GM18517 (cell line): ENCODE data around the gene HCFC1R1.

Source experiments
- ATAC-seq: cut with Tn5 transposase; IDR thresholded peaks from one replicate; pipeline ENCODE4 v1.9.1; 2021; ENCODE audit warnings: mild to moderate bottlenecking, moderate library complexity; ENCODE audit not compliant: unreplicated experiment

The HCFC1R1 gene

DNA sequence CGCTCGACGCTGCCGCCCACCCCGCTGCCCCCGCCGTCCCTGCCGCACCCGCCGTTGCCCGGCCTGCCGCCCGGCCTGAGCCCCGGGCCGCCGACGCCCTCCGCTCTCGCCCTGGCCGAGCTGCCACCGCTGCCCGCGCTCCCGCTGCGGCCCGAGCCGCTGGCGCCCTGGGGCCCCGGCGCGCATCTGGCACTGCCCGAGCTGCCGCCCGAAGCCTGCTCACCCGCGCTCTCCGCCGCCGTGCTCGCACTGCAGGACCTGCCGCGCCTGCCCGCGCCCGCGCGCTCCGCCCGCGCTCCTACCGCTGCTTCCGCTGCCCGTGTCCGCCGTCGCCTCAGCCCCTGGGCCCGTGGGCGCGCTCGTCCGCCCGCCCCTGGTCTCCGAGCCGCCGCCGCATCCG lies 19.4 kb downstream of the HCFC1R1 start:
- ATAC-seq, result peak; percentile 8

DNA sequence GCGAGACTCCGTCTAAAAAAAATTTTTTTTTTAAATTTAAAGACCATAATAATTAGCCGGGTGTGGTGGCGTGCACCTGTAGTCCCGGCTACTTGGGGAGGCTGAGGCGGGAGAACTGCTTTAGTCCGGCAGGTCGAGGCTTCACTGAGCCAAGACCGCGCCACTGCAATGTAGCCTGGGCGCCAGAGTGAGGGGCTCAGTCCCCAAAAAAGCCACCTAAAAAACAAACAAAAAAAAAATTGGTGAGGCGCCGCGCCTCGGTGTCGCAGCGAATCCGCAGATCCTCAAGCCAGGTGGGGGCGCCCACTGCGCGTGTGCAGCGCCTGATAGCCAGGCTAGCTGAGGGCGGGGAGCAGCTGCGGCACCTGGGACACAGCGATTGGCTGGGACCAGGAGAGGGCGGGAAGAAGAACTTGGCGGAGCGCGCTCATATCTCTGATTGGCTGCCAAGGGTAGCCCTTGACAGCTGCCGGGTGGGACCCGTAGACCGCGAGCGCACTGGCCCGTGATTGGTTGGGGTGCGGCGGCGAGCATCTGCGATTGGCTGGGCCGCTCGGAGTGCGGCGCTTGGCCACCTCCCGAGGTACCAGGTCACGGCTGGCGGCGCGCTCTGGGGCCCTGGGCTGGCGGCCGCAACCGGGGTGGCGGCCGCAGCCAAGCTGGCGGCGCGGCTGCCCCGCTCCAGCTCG lies 20.0 kb downstream of the HCFC1R1 start:
- ATAC-seq, result peak; percentile 94

DNA sequence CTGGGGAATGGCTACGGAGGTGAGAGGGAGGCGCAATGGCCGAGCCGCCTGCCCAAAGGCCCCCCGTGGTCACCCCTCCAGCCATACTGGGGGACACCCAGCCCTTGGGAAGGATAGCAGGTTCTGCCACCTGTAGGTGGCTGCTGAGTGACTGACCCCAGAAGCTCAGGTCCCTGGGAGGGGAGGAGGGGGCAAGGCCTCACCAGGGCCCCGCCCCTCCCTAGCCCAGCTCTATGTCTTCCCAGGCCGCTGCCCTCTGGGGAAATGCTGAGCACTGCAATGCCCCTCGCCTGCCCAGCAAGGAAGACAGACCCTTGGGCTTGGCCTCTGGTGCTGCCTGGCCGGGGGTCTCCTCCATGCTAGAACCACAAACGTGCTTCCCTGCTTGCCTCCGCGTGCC lies 22.4 kb downstream of the HCFC1R1 start:
- no peak for ATAC-seq

DNA sequence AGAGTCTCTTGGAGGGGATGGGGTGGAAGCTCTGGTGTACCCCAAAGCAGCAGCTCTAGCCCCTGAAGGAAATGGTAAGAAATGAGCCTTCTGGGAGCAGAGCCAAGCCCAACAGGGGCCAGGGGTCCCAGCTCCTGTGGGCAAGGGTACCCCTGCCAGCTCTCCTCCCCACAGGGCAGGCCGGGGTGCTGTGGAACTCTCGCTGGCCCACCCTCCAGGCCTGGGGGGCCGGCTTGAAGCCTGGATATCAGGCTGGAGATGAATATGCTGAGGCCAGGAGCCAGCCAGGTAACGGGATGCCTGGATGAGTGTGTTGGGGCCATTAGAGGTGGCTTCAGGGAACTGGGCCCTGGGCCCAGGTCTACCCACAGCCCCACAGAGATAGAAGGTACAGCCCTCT lies 23.2 kb downstream of the HCFC1R1 start:
- ATAC-seq, result no peak

DNA sequence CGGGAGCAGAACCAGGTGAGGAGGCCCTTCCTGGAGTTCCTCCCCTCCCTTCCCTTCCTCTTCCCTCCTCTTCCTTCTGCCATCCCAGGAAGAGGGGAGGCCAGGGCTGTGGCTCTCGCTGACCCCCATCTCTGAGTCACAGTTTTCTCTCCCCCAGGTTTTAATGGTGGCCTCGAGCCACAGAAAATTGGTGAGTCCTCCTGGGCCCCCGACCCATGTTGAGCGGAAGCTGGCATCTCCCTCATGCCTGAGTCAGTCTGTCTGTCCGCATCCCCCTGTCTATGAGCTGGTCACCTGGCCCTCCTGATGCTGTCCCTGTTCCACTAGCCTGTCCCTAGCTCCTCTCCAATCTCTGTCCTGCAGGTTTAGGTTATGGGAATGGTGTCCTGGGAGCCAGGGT lies 23.8 kb downstream of the HCFC1R1 start:
- no peak for ATAC-seq

DNA sequence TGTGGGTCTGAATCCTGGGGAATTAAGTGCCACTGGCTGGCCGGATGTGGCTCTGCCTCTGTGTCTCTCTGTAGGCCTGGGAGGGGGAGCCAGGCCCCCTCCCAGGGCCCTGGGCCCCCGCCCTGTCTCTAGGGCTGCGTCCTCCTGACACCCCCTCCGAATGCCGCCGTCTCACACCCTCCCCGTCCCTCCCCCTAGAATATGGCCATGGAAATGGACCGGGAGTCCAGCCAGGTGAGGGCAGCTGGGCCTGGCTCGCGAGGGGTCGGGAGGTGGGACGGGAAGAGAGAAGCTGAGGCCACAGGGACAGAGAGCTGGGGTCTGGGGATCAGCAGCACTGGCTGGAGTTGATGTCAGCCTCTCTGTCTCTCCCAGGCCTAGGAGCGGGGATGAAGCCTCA lies 27.4 kb downstream of the HCFC1R1 start:
- ATAC-seq, result no peak

DNA sequence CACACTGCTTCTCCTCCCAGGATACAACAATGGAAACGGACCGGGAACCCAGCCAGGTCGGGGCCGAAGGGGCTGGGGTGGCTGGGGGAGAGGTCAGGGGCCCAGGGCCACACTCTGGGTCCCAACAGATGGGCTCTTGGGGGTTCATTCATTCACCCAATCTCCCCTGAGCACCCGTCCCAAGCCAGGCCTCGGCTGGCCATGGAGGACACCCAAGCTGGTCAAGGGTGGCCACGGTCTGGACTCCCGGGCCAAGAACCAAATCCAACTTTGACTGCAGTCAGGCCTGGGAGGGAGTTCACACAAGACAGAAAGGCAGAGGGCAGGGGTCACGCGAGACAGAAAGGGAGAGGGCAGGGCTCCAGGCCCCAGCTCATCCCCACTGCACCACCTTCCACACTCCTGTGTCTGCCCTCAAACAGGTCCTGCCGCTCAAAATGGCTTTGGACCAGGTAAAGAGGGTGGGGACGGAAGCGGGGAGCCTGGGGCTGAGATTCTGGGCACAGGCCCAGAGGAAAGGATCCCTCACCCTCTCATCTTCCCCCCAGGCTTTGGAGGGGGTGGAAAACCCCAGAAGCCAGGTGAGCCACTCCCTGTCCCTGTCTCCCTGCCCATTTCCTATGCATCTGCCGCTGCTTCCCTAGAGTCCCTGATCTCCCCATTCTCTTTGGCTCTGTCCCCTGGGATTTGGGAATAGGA lies 31.2 kb downstream of the HCFC1R1 start:
- no peak for ATAC-seq

DNA sequence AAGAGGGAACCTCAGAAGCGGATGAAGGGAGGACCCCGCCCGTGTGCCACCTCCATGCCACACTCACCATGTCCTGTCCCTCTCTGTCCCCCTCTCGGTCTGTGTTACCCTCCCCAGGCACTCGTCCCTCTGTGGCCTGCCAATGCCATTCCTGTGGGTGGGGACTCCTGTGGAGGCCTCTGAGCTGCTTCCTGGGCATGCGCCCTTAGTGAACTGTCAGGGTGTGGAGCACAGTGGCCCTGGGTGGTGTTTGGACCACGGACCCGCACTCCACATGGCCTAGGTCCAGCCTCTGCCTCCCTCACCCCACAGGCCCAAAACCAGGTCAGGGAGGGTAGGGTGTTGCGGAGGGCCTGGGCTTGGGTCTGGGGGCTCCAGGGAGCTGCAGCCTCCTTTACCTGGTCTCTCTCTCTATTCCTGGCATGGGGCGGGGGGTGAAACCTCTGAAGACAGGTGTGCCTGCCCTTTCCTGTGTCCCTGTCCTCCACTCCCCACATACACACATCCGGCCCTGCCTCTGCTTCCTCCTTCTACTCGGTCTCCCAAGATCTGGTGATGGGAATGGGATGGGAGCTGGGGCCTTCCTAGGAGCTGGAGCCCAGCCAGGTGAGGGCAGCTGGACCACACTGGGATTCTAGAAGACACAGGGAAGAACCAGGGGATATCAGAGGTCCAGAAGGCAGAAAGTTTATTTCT lies 32.0 kb downstream of the HCFC1R1 start:
- no peak for ATAC-seq

DNA sequence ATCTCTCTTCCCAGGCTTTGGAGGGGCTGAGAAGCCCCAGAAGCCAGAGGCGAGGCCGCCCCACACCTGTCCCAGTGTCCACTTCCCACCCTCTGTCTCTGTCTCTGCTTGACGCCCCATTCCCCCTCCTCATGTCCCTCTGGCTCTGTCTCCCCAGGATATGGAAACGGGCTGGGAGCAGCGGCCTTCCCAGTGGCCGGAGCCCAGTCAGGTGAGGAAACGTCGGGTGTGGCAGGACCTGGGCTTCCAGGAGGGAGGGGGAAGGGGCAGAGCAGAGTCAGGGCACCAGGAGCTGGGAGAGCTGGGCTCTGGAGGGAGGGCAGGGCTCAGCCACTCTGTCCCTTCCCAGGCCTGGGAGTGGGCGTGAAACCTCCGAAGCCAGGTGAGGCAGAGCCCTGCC lies 32.9 kb downstream of the HCFC1R1 start:
- no peak for ATAC-seq

DNA sequence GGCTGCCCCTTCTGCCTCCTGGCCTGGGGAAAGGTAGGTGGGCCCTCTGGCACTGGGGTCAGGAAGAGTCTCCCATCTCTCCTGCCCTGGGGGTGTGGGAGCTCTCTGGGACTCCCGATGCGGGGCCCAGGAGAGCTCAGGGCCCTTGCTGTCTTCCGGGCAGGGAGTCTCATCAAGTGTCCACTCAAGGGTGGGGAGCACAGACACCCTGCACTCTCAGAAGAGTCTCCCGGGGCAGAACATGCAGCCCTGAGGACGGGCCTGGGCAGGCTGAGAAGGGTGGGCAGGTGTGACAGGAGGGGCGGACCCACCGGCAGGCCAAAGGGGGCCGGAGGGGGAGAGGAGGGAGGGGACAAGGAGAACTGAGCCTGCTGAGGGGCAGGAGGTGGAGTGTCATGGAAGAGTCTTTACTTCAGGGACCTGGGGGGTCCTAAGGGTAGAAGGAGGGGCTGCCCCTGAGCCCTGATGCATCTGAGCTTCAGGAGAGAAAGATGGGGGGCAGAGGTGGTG lies 35.1 kb downstream of the HCFC1R1 start:
- ATAC-seq, result no peak

DNA sequence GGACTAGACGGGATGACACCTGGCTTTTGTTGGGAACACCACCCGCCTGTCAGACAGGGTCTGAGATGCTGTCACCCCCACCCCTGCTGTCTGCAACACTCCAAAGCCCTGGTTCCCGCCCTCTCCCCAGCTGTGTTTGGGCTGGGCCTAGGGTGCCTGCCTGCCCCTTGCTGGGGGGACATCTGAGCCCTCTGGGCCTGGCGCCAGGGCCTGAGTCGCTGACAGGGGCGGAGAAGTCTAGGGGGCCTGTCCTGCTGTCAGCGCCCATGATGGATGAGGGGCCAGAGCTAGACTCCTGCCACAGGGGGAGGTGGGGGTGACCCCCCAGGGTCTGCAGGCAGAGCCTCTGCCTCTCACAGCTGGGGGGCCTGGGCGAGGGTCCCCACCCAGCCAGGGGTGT lies 35.9 kb downstream of the HCFC1R1 start:
- ATAC-seq, result no peak

DNA sequence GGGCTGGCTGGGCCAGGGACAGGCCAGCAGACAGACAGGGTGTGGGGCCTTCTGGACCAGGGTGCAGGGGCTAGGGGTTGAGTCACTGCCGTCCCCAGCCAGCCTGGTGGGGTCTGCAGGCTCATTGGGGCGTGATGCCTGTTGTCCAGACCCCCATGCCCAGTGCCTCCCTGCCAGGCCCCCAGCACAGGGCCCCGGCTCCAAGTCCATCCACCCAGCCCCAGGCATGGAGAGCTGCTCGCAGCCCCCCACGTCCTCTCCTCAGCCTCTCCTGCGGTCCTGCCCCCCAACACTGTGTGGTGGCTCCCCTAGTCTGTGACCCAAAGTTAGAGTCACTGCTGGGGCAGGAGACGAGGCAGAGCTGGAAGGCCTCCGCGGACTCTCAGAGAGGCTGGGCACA lies 36.5 kb downstream of the HCFC1R1 start:
- ATAC-seq, result no peak

DNA sequence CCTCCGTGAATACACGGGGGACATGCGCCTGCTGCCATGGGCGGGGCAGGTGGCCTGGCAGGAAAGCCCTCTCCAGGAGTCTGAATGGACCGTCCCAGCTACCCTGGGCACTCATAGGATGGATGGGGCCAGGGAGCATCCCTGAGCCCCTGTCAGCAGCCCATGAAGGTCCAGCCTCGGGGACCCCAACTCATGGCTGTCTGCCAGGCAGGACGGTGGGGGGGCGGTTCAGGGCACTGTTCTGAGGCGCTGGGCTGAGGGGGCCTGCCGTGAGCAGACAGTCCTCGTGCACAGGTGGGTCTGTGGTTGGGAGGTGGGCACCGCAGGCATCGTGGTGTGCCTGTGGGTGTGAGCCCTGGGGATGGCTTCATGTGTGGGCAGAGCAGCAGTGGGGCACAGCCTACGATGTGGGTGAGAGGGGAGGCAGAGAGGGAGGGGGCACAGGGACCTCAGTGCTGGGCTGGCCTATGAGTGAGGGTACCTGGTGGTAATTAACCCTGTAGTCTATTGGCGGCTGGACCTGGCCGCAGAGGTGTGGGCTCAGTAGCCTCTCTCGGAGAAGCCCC lies 37.0 kb downstream of the HCFC1R1 start:
- ATAC-seq, result no peak

DNA sequence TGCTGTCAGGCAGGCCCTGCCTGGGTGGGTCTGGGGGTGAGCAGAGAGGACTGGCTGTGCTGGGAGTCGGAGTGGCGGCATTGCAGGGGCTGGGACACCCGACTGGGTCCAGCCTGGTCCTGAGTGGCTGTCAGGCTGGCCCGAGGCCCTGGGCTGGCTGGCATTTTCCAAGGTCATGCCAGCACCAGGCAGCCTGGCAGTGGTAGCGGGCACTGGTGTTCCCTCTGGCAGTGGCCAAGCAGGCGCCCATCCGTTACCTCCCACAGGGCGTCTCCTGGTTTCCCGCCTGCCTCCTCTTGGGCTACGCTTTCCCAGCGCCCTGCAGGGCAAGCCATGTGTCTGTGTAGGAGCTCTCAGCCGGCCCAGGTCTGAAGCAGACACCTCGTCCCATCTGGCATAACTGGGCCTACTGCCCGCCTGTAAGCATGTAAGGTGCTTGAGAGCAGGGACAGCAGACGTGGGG lies 37.8 kb downstream of the HCFC1R1 start:
- no peak for ATAC-seq

DNA sequence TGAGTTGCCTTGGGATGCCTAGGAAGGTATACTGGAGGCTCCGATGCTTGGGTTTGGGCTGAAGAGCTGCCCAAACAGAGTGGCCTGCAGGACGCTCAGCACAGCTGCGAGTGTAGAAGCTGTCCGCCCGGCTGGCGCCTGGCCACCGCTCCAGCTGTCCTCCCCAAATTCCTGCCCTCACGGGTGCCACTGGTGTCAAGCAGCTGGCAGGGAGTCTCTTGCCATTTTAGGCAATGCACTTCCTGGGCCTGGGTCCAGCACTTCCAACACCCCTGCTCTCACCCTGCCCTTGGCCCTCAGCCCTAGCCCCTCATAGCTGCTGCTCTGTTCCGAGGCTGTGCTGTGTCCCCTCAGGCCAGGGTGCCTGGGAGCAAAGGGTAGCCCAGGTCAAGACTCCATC lies 38.3 kb downstream of the HCFC1R1 start:
- no peak for ATAC-seq

DNA sequence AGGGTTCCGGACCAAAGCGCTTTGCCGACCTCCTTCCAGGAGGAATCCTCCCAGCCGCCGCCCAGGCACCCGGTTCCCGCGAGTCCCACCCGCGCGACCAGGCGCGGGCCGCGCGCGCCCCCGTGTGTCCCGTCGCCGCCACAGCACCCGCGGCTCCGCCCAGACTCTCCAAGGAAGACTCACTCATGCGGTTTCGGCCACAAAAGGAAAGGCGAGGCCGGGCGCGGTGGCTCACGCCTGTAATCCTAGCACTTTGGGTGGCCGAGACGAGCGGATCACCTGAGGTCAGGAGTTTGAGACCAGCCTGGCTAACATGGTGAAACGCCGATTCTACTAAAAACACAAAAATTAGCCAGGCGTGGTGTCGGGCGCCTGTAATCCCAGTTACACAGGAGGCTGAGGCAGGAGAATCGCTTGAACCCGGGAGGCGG lies 40.0 kb downstream of the HCFC1R1 start:
- ATAC-seq, result no peak

DNA sequence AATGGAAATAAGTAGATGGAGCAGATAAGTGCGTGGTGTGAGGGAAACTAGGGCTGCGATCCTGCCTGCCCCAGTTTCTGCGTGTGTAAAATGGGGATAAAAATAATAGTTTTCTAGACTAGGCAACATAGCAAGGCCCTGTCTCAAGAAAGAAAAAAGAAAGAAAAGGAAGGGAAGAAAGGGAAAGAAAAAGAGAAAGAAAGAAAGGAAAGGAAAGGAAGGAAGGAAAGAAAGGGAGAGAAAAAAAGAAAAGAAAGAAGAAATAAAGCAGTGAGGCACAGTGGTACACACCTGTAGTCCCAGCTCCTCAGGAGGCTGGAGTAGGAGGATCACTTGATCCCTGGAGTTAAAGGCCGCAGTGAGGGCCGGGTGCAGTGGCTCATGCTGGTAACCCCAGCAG lies 41.3 kb downstream of the HCFC1R1 start:
- no peak for ATAC-seq

DNA sequence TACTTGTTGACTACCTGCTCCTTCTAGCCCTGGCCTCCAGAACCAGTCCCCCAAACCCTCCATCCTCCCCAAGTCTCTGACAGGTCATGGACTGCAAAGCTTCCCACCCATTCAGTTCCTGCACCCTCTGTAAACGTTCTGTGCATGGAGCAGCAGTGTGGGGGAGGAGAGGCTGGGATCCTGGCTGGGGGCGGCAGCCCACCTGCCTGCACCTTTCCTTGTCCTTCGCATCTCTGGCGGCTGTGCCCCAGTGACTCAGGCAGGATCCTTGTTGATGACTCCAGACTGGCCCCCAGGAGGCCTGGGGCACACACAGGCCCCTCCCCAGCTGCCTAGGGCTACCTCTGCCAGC lies 41.9 kb downstream of the HCFC1R1 start:
- ATAC-seq, result no peak

DNA sequence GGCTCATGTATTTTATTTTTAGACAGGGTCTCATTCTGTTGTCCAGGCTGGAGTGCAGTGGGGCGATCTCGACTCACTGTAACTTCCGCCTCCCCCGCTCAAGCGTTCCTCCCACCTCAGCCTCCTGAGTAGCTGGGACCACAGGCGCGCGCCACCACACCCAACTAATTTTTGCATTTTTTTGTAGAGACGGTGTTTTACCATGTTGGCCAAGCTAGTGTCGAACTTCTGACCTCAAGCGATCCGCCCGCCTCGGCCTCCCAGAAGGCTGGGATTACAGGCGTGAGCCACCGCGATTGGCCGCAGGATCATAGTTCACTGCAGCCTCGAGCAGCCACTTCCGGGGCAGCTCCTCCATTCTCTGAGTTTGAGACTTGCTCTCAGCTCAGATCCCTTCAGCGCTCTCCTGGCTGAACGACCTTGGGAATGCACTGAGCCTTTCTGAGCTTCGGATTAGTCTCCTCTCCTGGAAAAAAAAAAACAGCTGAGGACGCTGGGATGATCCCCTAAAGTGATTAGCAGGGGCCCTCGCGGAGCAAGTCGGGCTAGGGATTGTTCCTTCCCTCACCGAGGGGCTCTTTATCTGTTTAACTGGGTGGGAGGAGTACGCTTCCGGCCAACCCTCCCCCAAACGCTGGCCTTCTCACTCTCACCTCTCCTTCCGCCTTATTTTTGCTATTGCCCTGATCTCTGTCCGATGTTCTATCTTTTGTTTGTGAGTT lies 42.4 kb downstream of the HCFC1R1 start:
- no peak for ATAC-seq

DNA sequence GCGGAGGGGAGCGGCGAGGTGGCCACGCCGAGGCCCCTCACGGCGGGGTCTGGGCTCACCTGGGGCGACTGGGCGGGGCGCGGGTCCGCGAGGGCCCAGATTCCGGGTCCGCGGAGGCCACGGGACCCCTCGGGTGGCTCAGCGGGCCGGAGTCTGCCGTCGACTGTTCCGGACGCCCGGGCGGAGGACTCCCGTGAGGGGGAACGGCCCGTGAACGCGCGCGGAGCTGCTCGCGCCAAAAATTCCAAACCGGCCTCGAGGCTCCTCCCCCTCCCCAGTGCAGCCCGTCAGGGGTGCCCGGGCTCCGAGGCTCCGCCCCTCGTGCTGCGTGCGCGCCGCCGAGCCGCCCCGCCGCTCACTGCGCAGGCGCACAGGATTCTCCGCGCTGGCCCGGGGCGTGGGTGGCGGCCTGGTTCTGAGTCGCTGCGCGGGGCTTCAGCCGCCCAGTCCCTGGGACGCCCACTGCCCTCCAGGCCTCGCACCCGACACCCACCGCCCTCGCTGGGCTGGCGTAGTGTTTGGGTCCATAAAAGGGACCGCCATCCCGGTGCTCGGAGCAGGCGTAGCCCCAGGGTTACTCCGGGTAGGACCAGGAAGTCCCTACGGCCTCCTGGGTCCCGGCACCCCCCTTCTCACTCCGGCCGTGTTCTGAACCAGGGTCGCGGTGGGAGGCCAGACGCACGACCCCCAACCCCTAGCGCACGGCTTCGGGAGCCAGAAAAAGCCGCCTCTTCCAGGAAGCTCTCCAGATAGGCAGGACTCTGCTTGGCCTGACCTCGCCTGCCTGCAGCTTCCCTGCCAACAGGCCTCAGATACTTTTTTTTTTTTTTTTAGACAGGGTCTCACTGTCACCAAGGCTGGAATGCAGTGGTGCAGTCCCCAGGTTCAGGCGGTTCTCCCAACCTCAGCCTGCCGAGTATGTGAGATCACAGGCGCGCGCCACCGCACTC lies 43.2 kb downstream of the HCFC1R1 start, which contains the start of gene PKMYT1:
TSS of gene PKMYT1 (minus strand) at position 220 of the 950 bp plus-strand sequence. CDS start 789 bp downstream, outside the sequence.
- peak; percentile 70 for ATAC-seq
